GM18861 (cell line): Measurements from ENCODE around the gene ATRX.
"Not testable (repeated sequence)": the region's sequence is repeated elsewhere in the genome, so short reads cannot be mapped to it uniquely, and the experiment has no call there.

Experiments used
- ATAC-seq: cut with Tn5 transposase; IDR thresholded peaks from one replicate; pipeline ENCODE4 v1.9.1; 2021; ENCODE audit not compliant: unreplicated experiment

ATRX gene

DNA sequence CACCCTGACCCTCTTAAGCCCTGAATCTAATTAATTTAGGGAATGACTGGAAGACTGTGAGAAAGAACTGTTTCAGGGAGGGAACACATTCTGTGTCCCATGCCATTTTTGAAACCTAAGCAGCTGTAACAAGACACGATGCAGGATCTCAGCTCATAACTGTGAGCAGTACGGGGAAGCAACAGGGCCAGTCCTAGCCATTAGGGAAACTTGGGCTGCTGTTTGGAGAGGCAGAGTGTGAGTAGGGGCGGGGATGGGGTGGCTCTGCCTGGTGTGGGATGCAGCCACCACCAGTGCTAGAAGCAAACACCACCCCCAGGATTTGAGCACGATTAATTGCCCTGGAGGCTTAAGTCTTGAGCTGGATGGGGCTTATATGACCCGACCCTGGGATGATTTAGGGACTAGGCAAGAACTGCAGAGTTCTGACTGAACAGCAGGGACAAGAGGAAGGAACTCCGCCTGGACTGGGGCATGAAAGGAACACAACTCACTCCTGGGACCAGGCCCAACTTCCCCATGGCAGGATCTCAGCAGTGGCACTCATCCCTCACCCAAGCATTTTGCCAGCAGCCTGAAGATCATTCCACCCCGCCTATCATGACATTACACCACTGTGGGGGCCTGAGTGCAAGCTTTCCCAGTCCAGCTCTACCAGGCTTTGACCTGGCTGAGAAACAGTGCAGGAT, 43.1 kb downstream of the ATRX start:
- no peak for ATAC-seq

GRCh38 chrX:77740376-77740905, 45.6 kb downstream of the ATRX start:
- ATAC-seq, result no peak

- no peak for ATAC-seq
Measured at GRCh38 chrX:77733342-77733741, 52.7 kb downstream of the ATRX start.

GRCh38 chrX:77731821-77732419, 54.1 kb downstream of the ATRX start:
- no peak for ATAC-seq

- not testable (repeated sequence) for ATAC-seq
Measured at GRCh38 chrX:77726095-77726494, 59.9 kb downstream of the ATRX start.

DNA sequence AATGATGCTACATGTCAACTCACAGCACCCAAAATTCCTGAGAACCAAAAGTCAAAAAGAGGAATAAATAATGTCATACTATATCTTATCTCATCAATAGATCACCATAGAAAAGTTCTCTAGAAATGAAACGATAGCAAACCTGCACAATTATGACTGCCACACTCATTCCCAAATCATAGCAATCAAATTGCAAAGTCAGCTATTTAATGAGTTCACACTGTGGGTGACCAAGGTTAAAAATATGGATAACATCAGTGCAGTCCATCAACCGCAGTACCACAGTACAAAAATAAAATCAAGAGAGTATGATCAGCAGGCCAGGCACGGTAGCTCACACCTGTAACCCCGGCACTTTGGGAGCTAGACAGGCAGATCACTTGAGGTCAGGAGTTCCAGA, 62.3 kb downstream of the ATRX start:
- ATAC-seq, result no peak

DNA sequence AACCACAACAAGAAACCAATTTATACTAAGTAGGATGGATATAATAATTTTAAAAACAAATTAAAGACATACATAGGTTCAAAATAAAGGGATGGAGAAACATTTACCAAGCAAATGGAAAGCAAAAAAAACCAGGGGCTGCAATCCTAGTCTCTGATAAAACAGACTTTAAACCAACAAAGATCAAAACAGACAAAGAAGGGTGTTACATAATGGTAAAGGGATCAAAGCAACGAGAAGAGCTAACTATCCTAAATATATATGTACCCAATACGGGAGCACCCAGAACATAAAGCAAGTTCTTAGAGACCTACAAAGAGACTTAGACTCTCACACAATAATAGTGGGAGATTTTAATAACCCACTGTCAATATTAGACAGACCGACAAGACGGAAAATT, 66.6 kb downstream of the ATRX start:
- ATAC-seq, result no peak

DNA sequence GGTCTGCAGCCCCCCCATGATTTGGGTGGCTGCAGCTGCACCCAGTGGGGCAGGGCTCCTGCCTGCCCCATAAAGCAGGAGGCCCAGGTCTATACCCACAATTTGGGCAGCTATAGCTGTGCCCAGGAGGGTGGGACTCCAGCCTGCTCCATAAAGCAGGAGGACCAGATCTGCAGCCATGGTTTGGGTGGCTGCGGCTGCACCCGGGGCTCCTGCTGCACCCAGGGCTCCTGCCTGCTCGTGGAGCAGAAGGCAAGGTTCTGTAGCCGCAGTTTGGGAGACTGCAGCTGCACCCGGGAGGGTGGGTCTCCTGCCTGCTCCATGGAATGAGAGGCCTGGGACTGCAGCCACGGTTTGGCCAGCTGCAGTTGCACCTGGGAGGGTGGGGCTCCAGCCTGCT, 81.1 kb downstream of the ATRX start:
- ATAC-seq, result no peak

DNA sequence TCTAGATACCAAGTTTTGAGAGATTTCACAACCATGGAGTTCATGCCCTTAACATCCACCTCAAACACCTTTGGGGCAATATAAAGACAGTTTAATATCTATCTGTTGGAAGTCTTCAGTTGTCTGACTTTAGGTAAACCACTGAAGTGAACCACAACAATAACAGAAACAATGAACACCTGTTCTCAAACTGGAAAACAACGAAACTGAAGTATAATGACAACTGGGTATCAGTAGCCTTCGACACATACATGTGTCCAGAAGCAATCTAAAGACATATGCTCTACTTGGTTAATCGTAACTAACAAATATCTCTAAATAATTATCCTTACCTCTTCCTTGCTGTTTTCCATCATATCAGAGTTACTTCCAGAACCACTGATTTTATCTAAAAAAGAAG, 87.8 kb downstream of the ATRX start:
- no peak for ATAC-seq

- ATAC-seq, result no peak
Measured at GRCh38 chrX:77694491-77694890, 91.5 kb downstream of the ATRX start.

- ATAC-seq, result peak; percentile 45
Measured at GRCh38 chrX:77693594-77693993, 92.4 kb downstream of the ATRX start.

DNA sequence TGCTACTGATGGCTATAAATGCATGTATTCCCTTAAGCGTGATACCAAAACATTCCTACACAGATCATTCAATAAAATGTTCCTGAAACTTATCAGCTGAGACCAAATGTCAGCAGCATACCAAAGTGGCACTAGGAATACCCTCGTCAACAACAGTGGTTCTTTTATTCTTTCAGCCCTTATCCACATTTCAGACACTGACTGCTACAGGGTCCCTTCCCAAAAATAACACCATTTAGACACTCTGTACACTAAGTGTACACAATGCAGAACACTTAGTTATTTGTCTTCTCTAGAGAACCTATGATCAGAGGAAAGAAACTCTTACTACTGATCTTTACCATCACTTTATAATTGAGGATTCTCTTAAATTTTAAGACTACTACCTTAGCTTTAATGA, 94.1 kb downstream of the ATRX start:
- no peak for ATAC-seq

DNA sequence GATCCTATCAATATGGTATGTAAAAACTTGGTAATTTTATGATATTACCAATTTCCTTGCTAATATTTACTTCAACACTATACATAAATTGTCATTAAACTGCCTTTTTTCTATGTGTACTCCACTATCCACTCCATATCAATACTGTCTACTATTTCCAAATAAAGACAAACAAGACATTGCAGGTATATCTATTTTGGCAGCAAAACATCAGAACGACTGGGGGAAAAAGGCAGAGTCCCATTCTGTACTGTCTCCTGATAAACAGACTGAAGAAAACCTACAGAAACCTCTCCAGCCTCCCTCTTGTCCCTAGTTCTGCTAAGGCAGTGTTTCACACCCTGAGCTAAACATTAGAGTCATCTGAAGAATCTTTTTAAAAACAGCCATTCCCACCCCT, 96.6 kb downstream of the ATRX start:
- ATAC-seq, result no peak

GRCh38 chrX:77685683-77686082, 100.3 kb downstream of the ATRX start:
- not testable (repeated sequence) for ATAC-seq

GRCh38 chrX:77679144-77679543, 106.9 kb downstream of the ATRX start:
- no peak for ATAC-seq

DNA sequence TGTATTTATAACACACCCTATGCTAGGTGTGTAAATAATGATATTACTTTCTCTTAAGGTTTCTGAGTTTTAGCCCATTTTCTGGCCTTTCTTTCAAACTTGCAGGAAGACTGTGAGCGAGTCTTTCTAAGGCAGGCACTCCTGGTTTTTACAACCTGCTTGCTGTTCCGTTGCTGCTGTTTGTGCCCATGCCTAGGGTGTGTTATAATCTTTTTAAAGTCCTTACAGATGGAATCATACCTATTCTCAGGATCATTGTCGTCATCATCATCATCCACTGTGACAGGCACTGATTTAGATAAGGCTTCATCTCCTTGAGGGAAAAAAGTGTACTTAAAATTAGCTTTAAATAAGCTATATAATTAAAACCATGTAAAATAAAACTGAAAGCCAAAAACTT, 110.0 kb downstream of the ATRX start:
- no peak for ATAC-seq

- ATAC-seq, result no peak
Measured at GRCh38 chrX:77668391-77669237, 117.4 kb downstream of the ATRX start.

GRCh38 chrX:77658886-77659285, 127.1 kb downstream of the ATRX start:
- no peak for ATAC-seq

- no peak for ATAC-seq
Measured at GRCh38 chrX:77652095-77652494, 133.9 kb downstream of the ATRX start.

- peak; percentile 57 for ATAC-seq
Measured at GRCh38 chrX:77640702-77641101, 145.3 kb downstream of the ATRX start.

GRCh38 chrX:77639820-77640219, 146.2 kb downstream of the ATRX start:
- no peak for ATAC-seq

- ATAC-seq, result no peak
Measured at GRCh38 chrX:77638397-77638796, 147.6 kb downstream of the ATRX start.
